ENCODE measurements around the gene DNAJA4.

The DNAJA4 gene

DNA sequence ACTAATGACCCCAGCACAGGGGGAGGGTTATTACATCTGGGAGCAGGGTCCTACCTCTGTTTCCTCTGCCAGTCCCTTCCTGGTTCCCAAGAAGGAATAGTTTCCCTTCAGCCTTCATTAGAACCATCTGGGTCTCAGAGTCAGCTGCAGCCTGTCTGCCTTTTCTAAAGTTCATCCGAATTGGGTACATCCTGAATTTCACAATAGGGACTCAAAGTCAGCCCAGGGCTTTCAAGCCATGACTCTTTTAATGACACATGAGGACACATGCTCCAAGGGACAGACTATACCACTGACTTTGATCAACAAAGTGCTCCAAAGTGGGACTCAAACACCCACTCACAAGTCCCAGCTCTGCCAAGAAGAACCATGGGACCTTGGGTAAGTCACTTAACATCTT is 63.1 kb downstream of the DNAJA4 start:
- no peak overlapping the region for H3K4me2 ChIP-seq (ENCODE audit: low read length)

DNA sequence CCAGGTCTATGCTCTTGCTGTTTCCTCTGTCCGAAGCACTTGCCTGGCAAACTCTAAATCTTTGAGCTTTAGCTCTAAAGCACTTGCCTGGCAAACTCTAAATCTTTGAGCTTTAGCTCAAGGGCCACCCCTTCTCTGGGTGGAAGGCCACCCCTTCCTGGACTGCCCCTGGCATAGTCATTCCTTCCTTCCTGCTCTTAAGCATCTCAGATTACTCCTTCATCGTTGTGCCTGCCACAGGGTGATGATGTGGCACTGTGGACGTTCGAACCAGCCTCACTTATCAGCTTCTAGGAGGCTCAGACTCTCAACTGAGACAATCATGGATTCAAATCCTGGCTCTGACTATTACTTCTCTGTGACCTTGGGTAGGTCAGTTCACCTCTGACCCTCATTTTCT is 65.3 kb downstream of the DNAJA4 start:
- no peaks in the 10 kb centered on the region for H4K20me1 ChIP-seq (ENCODE audit: control insufficient read depth, insufficient read depth, low read depth, low read length)
- no peak for TF ChIP-seq EZH2phosphoT487 (IDR thresholded peaks at IDR 0.05; ENCODE audit: borderline replicate concordance, low read length)
- TF ChIP-seq, protein P1, sequence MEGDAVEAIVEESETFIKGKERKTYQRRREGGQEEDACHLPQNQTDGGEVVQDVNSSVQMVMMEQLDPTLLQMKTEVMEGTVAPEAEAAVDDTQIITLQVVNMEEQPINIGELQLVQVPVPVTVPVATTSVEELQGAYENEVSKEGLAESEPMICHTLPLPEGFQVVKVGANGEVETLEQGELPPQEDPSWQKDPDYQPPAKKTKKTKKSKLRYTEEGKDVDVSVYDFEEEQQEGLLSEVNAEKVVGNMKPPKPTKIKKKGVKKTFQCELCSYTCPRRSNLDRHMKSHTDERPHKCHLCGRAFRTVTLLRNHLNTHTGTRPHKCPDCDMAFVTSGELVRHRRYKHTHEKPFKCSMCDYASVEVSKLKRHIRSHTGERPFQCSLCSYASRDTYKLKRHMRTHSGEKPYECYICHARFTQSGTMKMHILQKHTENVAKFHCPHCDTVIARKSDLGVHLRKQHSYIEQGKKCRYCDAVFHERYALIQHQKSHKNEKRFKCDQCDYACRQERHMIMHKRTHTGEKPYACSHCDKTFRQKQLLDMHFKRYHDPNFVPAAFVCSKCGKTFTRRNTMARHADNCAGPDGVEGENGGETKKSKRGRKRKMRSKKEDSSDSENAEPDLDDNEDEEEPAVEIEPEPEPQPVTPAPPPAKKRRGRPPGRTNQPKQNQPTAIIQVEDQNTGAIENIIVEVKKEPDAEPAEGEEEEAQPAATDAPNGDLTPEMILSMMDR (IDR thresholded peaks at IDR 0.05; ENCODE audit: low read depth, low read length, poor library complexity, severe bottlenecking), result no peak
- H3K36me3 ChIP-seq (ENCODE audit: control insufficient read depth, low read length), result no peaks in the 10 kb centered on the region
- H3F3A ChIP-seq (ENCODE audit: control insufficient read depth, insufficient read depth), result no peaks in the 10 kb centered on the region
- 0 out of 2 replicates have a peak, but pooled peaks cover 2% of the 10 kb centered on the region for H3K27me3 ChIP-seq (ENCODE audit: control insufficient read depth, low read length)
- H3K27ac ChIP-seq (ENCODE audit: low read depth, low read length), result no peak overlapping the region
- no peaks in the 10 kb centered on the region for H3K9me3 ChIP-seq (ENCODE audit: control insufficient read depth, insufficient read depth, low read length)
- no peak overlapping the region for H3K4me2 ChIP-seq (ENCODE audit: low read length)
- H3K4me1 ChIP-seq (ENCODE audit: control insufficient read depth, low read length), result no peaks in the 10 kb centered on the region
- H3K4me3 ChIP-seq (ENCODE audit: low read length), result no peak overlapping the region
- H3K79me2 ChIP-seq (ENCODE audit: control insufficient read depth, low read length), result no peaks in the 10 kb centered on the region
- H3K9me2 ChIP-seq (replicated peaks; ENCODE audit: control insufficient read depth, low read length), result no peaks in the 10 kb centered on the region

More for the DNA sequence above, 63.1 kb downstream of the DNAJA4 start:
- no peaks in the 10 kb centered on the region for H4K20me1 ChIP-seq (ENCODE audit: control insufficient read depth, insufficient read depth, low read depth, low read length)
- H3K79me2 ChIP-seq (ENCODE audit: control insufficient read depth, low read length), result no peaks in the 10 kb centered on the region
- H3K9me2 ChIP-seq (replicated peaks; ENCODE audit: control insufficient read depth, low read length), result no peaks in the 10 kb centered on the region
- H3K4me1 ChIP-seq (ENCODE audit: control insufficient read depth, low read length), result no peaks in the 10 kb centered on the region
- H3K36me3 ChIP-seq (ENCODE audit: control insufficient read depth, low read length), result no peaks in the 10 kb centered on the region
- no peak overlapping the region for H3K27ac ChIP-seq (ENCODE audit: low read depth, low read length)
- TF ChIP-seq, protein P1 (IDR thresholded peaks at IDR 0.05; ENCODE audit: low read depth, low read length, poor library complexity, severe bottlenecking), result no peak
- TF ChIP-seq EZH2phosphoT487 (IDR thresholded peaks at IDR 0.05; ENCODE audit: borderline replicate concordance, low read length), result no peak
- peaks cover 2% of the 10 kb centered on the region; the same call in 1 of the 2 replicates for H3K27me3 ChIP-seq (ENCODE audit: control insufficient read depth, low read length)
- H3K4me3 ChIP-seq (ENCODE audit: low read length), result no peak overlapping the region
- H3F3A ChIP-seq (ENCODE audit: control insufficient read depth, insufficient read depth), result no peaks in the 10 kb centered on the region
- no peaks in the 10 kb centered on the region for H3K9me3 ChIP-seq (ENCODE audit: control insufficient read depth, insufficient read depth, low read length)
